SKM-1 (cell line): ENCODE data around the gene YES1.
A peak's percentile ranks its signal among the peaks of the same experiment; 100 is the strongest.

Experiments
- DNase-seq: peaks from one replicate; lab custom pipeline; 2025; ENCODE audit not compliant: unreplicated experiment; lab: John Stamatoyannopoulos, UW

Gene YES1

GRCh38 chr18:811892-812375 lies at the start of gene YES1:
TSS of gene YES1 (minus strand) at chr18:812242. CDS start at chr18:756827, 55,415 bp downstream.
- DNase-seq = no peak

GRCh38 chr18:857986-858385 lies 45.9 kb upstream of the YES1 start:
- DNase-seq = no peak

GRCh38 chr18:853471-853870 lies 41.4 kb upstream of the YES1 start:
- no peak for DNase-seq

- no peak for DNase-seq
Observed at GRCh38 chr18:850960-851359, 38.9 kb upstream of the YES1 start.

GRCh38 chr18:849021-849420 lies 37.0 kb upstream of the YES1 start:
- no peak for DNase-seq

- DNase-seq = no peak
Observed at GRCh38 chr18:848062-848861, 36.2 kb upstream of the YES1 start.

- DNase-seq = no peak
Observed at GRCh38 chr18:845152-845819, 33.2 kb upstream of the YES1 start.

GRCh38 chr18:841647-842370 lies 29.8 kb upstream of the YES1 start:
- DNase-seq = no peak

- DNase-seq = no peak
Observed at GRCh38 chr18:840516-840915, 28.5 kb upstream of the YES1 start.

- no peak for DNase-seq
Observed at GRCh38 chr18:840023-840408, 28.0 kb upstream of the YES1 start.

GRCh38 chr18:839224-840022 lies 27.4 kb upstream of the YES1 start:
- peak; percentile 50 for DNase-seq

- DNase-seq = no peak
Observed at GRCh38 chr18:837922-838321, 25.9 kb upstream of the YES1 start.

- no peak for DNase-seq
Observed at GRCh38 chr18:834082-834720, 22.2 kb upstream of the YES1 start.

- DNase-seq = no peak
Observed at GRCh38 chr18:833197-833596, 21.2 kb upstream of the YES1 start.

GRCh38 chr18:832085-832681 lies 20.1 kb upstream of the YES1 start:
- DNase-seq = no peak

- no peak for DNase-seq
Observed at GRCh38 chr18:830315-830901, 18.4 kb upstream of the YES1 start.

GRCh38 chr18:829432-829831 lies 17.4 kb upstream of the YES1 start:
- no peak for DNase-seq

GRCh38 chr18:827093-827677 lies 15.1 kb upstream of the YES1 start:
- no peak for DNase-seq

GRCh38 chr18:825891-826585 lies 14.0 kb upstream of the YES1 start:
- DNase-seq = no peak
